Stimulated activated naive CD8-positive, alpha-beta T cell treated with anti-CD3 and anti-CD28 coated beads, Interleukin-15, Interleukin-2, amounts not matched to agents 100 ng/mL and 50 ng/mL, for 24 hours (primary cell): ENCODE measurements around the gene SRBD1.

Experiments used
- H3K27ac Mint-ChIP-seq: one replicate; pipeline ENCODE4 v1.8.0; 2021; ENCODE audit warnings: mild to moderate bottlenecking, mixed read lengths
- H3K27me3 Mint-ChIP-seq: one replicate; pipeline ENCODE4 v1.8.0; 2021; ENCODE audit warnings: mixed read lengths
- H3K36me3 Mint-ChIP-seq: one replicate; pipeline ENCODE4 v1.8.0; 2021; ENCODE audit warnings: low read depth, mixed read lengths
- H3K4me1 Mint-ChIP-seq: one replicate; pipeline ENCODE4 v1.8.0; 2021; ENCODE audit warnings: low read depth, mixed read lengths
- H3K4me3 Mint-ChIP-seq: one replicate; pipeline ENCODE4 v1.8.0; 2021; ENCODE audit warnings: mild to moderate bottlenecking, mixed read lengths
- H3K9me3 Mint-ChIP-seq: one replicate; pipeline ENCODE4 v1.8.0; 2021; ENCODE audit warnings: mixed read lengths

Gene SRBD1

GRCh38 chr2:45643543-45644542 lies 32.8 kb upstream of the SRBD1 start:
- Mint-ChIP-seq H3K27me3 (peaks cover 26% of the 10 kb centered on the region), H3K9me3 (no peaks in the 10 kb centered on the region), H3K27ac (no peak overlapping the region), H3K4me1 (peaks cover 11% of the 10 kb centered on the region), H3K4me3 (peak overlapping the region; percentile 55), H3K36me3 (no peaks in the 10 kb centered on the region)

- Mint-ChIP-seq H3K4me3 (peak overlapping the region; percentile 55), H3K9me3 (no peaks in the 10 kb centered on the region), H3K36me3 (no peaks in the 10 kb centered on the region), H3K4me1 (peaks cover 11% of the 10 kb centered on the region), H3K27me3 (peaks cover 29% of the 10 kb centered on the region), H3K27ac (no peak overlapping the region)
Observed at GRCh38 chr2:45643095-45643494, 32.0 kb upstream of the SRBD1 start.

DNA sequence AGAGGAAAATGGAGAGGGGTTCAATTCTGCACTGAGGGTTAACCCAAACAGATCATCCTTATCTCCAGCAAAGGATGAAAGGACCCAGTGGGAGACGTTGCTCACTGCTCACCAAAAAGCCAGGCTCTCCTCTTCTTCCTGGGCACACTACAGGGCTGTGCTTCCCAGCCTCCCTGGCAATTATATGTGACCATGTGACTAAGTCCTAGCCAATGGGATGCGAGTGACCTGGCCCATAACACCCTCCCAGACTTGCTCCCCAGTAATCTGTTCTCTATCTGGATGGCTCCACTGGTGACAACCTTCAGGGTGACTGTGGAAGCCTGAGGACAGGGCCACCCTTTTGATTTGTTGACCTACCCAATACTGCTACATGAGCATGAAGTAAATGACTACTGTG lies 29.5 kb upstream of the SRBD1 start:
- Mint-ChIP-seq H3K27me3 (peaks cover 42% of the 10 kb centered on the region), H3K27ac (no peak overlapping the region), H3K4me1 (peaks cover 16% of the 10 kb centered on the region), H3K4me3 (no peak overlapping the region), H3K9me3 (no peaks in the 10 kb centered on the region), H3K36me3 (no peaks in the 10 kb centered on the region)

- H3K4me1 Mint-ChIP-seq: peaks cover 5% of the 10 kb centered on the region
- H3K4me3 Mint-ChIP-seq: no peak overlapping the region
- no peaks in the 10 kb centered on the region for H3K9me3 Mint-ChIP-seq
- no peaks in the 10 kb centered on the region for H3K36me3 Mint-ChIP-seq
- H3K27ac Mint-ChIP-seq: no peak overlapping the region
- peaks cover 48% of the 10 kb centered on the region for H3K27me3 Mint-ChIP-seq
Observed at GRCh38 chr2:45637440-45637839, 26.4 kb upstream of the SRBD1 start.

- peaks cover 51% of the 10 kb centered on the region for H3K27me3 Mint-ChIP-seq
- peak overlapping the region; percentile 13 for H3K27ac Mint-ChIP-seq
- H3K36me3 Mint-ChIP-seq: no peaks in the 10 kb centered on the region
- no peaks in the 10 kb centered on the region for H3K9me3 Mint-ChIP-seq
- H3K4me1 Mint-ChIP-seq: peaks cover 5% of the 10 kb centered on the region
- H3K4me3 Mint-ChIP-seq: no peak overlapping the region
Observed at GRCh38 chr2:45636008-45636407, 24.9 kb upstream of the SRBD1 start.

- Mint-ChIP-seq H3K27me3 (peaks cover 54% of the 10 kb centered on the region), H3K9me3 (no peaks in the 10 kb centered on the region), H3K36me3 (no peaks in the 10 kb centered on the region), H3K4me3 (no peak overlapping the region), H3K4me1 (peaks cover 5% of the 10 kb centered on the region), H3K27ac (no peak overlapping the region)
Observed at GRCh38 chr2:45634223-45634622, 23.2 kb upstream of the SRBD1 start.

- H3K27ac Mint-ChIP-seq: no peak overlapping the region
- H3K36me3 Mint-ChIP-seq: no peaks in the 10 kb centered on the region
- H3K4me1 Mint-ChIP-seq: no peaks in the 10 kb centered on the region
- peaks cover 40% of the 10 kb centered on the region for H3K27me3 Mint-ChIP-seq
- H3K9me3 Mint-ChIP-seq: no peaks in the 10 kb centered on the region
- H3K4me3 Mint-ChIP-seq: no peak overlapping the region
Observed at GRCh38 chr2:45631955-45632354, 20.9 kb upstream of the SRBD1 start.

- Mint-ChIP-seq H3K4me3 (no peak overlapping the region), H3K27ac (no peak overlapping the region), H3K27me3 (peaks cover 40% of the 10 kb centered on the region), H3K4me1 (no peaks in the 10 kb centered on the region), H3K36me3 (no peaks in the 10 kb centered on the region), H3K9me3 (no peaks in the 10 kb centered on the region)
Observed at GRCh38 chr2:45631319-45631718, 20.3 kb upstream of the SRBD1 start.

- no peak overlapping the region for H3K4me3 Mint-ChIP-seq
- no peaks in the 10 kb centered on the region for H3K36me3 Mint-ChIP-seq
- H3K27ac Mint-ChIP-seq: no peak overlapping the region
- H3K4me1 Mint-ChIP-seq: no peaks in the 10 kb centered on the region
- peaks cover 36% of the 10 kb centered on the region for H3K27me3 Mint-ChIP-seq
- H3K9me3 Mint-ChIP-seq: no peaks in the 10 kb centered on the region
Observed at GRCh38 chr2:45629971-45630370, 18.9 kb upstream of the SRBD1 start.

GRCh38 chr2:45627911-45628310 lies 16.8 kb upstream of the SRBD1 start:
- Mint-ChIP-seq H3K27me3 (peaks cover 35% of the 10 kb centered on the region), H3K27ac (no peak overlapping the region), H3K9me3 (no peaks in the 10 kb centered on the region), H3K4me1 (no peaks in the 10 kb centered on the region), H3K36me3 (no peaks in the 10 kb centered on the region), H3K4me3 (no peak overlapping the region)

DNA sequence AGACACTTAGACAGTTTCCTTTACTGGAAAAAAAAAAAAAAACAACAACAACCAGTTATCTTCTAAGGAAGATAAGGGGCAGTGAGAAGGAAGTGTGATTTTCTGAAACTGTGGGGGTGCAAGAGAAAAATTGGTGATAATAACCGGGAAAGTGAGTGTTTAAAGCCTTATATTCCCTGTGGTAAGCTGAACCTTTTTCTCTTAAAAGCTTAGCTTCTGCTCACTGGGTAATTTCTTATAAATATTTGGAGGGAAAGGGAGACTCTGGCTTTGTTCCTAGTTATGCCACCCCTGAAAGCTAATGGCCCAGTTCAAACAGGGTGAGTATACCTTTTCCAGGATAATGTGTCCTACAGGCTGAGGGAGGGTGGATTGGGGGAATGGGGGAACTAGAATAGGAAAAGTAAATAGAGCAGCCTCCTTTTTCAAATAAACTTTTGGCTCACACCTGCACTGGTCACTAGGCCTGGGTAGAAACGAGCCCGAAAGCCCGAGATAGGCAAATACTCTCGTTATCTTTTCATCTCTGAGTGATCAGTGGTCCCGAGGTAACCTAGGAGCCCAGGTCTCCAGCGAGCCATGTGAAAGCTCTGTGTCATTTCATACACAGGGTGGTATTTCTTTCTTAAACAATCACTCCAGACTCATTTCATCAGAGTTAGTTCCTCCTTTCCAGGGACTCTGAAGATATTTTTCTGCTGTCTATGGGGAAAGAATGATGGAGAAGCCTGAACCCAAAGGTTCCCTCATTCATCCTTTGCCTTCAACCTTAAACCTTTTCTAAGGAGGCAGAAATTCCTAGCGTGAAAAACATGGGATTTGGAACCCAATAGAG lies 15.5 kb upstream of the SRBD1 start:
- Mint-ChIP-seq H3K9me3 (no peaks in the 10 kb centered on the region), H3K27ac (no peak overlapping the region), H3K27me3 (peaks cover 33% of the 10 kb centered on the region), H3K4me1 (no peaks in the 10 kb centered on the region), H3K36me3 (no peaks in the 10 kb centered on the region), H3K4me3 (no peak overlapping the region)

DNA sequence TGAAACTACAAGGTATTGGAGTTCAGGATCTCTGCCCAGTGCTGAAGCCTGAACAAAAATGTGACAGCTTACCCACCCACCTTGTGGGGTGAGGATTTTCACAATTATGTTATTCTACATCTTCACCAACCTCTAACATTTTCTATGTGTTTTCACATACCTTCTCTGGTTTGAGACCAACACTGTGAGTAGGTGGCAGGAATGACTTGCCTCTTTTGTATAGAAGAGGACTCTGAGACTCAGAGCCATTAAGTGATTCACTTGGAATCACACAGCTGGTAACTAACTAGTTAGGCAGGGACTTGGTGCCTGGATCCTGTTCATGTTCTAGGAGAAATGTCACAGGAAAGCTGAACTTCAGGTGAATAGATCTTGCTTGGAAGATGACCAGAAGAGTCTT lies 14.8 kb upstream of the SRBD1 start:
- no peak overlapping the region for H3K4me3 Mint-ChIP-seq
- no peak overlapping the region for H3K27ac Mint-ChIP-seq
- H3K36me3 Mint-ChIP-seq: no peaks in the 10 kb centered on the region
- H3K27me3 Mint-ChIP-seq: peaks cover 25% of the 10 kb centered on the region
- H3K9me3 Mint-ChIP-seq: no peaks in the 10 kb centered on the region
- no peaks in the 10 kb centered on the region for H3K4me1 Mint-ChIP-seq

GRCh38 chr2:45623098-45623497 lies 12.0 kb upstream of the SRBD1 start:
- Mint-ChIP-seq H3K27me3 (peaks cover 20% of the 10 kb centered on the region), H3K9me3 (no peaks in the 10 kb centered on the region), H3K4me3 (no peak overlapping the region), H3K27ac (no peak overlapping the region), H3K36me3 (no peaks in the 10 kb centered on the region), H3K4me1 (no peaks in the 10 kb centered on the region)

DNA sequence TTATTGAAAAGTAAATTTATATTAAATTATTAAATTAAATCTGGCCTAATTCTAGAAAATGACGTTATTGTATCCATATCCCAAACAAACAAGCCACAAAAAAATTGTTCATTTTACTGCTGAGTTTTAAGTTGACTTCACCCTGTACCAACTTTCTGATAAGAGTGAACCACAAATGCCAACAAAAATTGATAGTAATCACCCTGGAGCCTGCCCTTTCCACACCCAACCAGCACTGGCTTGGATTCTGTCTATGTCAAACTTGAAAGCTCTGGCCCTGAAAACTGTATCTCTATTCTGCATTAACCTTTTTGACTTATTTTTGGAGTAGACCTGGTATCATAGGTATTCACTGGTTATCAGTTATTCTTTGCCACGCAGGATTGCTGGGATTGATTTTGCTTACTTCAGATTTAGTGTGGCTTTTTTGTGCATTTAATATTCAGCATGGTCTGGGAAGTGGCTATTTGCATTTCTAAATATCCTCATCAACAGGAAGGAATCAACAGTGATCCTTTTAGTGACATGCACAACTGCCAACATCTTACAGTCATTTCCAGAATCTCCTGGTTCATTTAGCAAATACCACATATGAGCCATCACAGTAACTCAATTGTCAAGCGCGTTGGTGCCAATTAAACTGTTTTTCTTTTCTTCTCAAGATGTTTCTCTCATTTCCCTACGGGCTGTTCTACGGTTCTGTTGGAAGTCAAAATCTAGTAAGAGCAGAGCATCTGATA lies 11.4 kb upstream of the SRBD1 start:
- H3K9me3 Mint-ChIP-seq: no peaks in the 10 kb centered on the region
- H3K27ac Mint-ChIP-seq: no peak overlapping the region
- no peak overlapping the region for H3K4me3 Mint-ChIP-seq
- no peaks in the 10 kb centered on the region for H3K36me3 Mint-ChIP-seq
- H3K27me3 Mint-ChIP-seq: peaks cover 20% of the 10 kb centered on the region
- no peaks in the 10 kb centered on the region for H3K4me1 Mint-ChIP-seq

DNA sequence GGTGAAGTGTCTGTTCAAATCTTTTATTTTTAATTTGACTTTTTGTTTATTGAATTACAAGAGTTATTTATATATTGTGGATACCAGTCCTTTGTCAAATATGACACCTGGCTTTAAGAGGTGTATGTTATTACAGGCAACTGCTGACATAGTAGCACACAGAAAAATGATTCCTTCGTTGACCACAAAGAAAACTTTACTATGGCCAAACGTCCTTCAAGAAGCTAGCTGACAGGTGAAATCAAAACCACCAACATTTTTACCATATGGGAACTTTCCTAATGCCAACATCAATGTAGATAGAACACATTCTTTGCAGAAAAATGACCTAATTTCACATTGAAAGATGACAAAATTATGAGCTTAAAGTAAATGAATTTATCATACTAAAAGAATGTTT lies 6.4 kb upstream of the SRBD1 start:
- Mint-ChIP-seq H3K4me3 (no peak overlapping the region), H3K9me3 (no peaks in the 10 kb centered on the region), H3K27me3 (peaks cover 7% of the 10 kb centered on the region), H3K27ac (no peak overlapping the region), H3K4me1 (no peaks in the 10 kb centered on the region), H3K36me3 (no peaks in the 10 kb centered on the region)
